Measurements from ENCODE around the gene TBC1D14.

The TBC1D14 gene, protein sequence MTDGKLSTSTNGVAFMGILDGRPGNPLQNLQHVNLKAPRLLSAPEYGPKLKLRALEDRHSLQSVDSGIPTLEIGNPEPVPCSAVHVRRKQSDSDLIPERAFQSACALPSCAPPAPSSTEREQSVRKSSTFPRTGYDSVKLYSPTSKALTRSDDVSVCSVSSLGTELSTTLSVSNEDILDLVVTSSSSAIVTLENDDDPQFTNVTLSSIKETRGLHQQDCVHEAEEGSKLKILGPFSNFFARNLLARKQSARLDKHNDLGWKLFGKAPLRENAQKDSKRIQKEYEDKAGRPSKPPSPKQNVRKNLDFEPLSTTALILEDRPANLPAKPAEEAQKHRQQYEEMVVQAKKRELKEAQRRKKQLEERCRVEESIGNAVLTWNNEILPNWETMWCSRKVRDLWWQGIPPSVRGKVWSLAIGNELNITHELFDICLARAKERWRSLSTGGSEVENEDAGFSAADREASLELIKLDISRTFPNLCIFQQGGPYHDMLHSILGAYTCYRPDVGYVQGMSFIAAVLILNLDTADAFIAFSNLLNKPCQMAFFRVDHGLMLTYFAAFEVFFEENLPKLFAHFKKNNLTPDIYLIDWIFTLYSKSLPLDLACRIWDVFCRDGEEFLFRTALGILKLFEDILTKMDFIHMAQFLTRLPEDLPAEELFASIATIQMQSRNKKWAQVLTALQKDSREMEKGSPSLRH

DNA sequence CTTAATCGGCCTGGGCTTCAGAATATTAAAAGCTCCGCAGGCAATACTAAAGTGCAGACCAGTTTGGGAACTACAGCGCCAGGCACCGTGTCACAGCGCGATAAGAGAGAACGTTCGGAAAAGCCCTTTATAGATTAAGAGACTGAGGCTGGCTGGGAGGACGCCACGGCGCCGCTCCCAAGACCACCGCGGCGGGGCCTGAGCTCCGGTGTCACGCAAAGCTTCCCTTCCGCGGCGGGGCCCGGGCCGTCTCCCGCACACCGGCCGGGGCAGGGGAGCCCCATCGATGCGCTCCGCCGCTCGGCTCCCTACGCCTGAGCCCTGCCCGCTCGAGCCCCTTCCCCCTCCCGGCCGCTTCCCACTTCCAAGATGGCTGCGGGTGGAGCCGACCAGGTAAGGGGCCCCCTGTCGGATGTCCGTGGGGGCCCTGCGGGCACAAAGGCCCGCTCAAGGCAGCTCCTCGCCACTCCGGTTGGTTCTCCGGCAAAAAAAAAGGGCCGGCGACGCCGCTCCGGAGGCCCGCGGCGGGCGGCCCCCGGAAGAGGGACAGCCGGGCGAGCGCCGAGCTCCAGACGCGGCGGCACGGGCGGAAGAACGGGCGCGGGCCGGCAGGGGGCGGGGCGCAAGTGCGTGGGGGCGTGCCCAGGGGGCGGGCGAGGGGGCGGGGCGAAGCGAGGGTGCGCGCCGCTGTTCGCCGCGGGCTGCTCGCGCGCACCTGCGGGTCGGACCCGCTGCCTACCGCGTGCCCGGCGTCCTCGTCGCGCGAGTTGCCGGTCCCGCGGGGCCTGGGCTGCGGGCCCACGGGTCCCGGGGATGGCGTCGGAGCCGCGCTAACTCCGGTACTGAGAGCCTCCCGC is at the start of gene TBC1D14:
Gene TBC1D14, plus strand, starts transcription at position 714 of the 857 bp plus-strand sequence. CDS start 13,564 bp downstream, outside the sequence.
- peak; percentile 72 for DNase-seq (ENCODE audit: low spot score)

DNA sequence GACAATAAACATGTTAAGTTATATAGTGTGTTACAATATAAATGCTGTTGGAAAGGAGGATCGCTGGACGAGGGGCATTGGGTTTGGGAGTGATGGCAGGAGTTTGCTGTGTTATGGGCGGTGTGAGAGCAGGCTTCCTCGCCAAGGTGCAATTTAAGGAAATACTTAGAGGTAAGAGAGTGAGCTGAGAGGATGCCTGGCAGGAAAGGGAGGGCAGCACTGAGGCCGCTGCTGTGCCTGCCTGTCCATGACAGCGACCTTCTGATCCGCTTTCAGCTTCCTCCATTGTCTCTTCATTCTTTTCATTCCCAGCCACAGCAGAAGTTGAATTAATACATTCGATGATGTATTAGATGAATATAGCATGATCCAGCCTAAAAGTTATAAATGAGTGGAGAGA is 41.2 kb upstream of the TBC1D14 start:
- no peak for DNase-seq (ENCODE audit: low spot score)

DNA sequence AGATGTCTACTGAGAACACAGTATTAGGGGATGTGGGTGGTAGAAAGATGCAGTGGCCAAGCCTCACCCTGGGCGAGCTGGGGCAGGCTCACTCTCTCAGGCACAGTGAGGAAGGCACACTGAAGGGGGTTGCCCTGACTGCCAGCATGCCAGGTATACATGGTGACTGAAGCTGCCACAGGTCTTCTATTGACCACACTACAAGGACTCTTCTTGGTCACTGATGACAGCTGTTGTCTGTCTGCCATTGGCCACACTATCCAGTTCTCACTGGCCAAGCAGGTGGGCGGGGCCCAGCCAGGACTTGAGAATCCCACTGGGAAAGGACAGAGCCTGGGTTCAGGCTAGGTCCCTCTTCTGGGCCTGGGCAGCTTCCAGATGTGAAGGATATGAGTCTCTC is 39.7 kb upstream of the TBC1D14 start:
- DNase-seq (ENCODE audit: low spot score), result no peak

DNA sequence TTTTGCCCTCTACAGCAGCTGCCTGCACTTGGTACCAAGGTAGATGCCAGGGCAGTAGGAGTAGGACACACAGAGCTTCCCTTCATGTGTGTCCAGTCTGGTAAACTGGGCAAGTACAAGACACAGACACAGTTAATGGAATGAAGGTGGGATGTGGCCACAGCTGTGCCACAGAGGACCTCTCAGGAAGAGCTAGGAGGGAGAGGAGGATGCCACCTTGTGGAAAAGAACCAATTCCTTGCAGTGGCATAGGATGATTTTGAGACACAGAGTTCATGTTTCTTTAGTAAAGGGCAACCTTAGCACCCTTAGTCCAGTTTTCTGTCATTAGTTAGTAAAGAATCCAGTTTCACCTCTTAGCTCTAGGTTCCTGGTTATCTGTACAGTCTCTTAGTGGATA is 36.3 kb upstream of the TBC1D14 start:
- peak; percentile 9 for DNase-seq (ENCODE audit: low spot score)

DNA sequence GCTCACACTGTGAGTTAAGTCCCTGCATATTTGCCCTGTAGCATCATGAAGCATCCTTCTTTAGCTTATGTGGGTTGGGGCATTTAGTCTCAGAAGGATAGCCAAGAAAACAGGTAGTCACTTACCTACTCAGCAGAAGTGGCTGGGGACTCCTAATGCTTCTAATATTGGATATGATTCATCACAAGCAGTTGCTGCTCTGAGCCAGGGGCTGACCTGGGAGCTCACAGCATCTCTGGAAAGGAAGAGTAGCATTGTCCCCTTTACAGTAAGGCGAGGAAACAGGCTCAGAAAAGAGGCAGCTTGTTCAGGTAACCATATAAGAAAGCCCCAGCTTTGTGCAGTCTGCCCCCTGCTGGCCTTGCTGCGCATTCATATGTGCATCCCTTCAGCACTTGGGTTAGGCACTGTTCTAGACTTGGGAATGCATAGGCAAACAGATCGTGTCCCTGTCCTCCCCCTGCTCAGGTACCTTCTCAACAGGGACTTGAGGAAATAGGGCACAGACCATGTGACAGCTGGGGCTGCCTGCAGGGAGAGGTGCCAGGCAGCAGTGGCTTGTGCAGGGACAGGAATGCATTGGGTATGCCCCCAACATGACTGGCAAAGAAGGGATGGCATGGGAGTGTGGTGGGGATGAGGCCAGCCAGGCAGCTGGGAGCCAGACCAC is 35.7 kb upstream of the TBC1D14 start:
- DNase-seq (ENCODE audit: low spot score), result peak; percentile 62

DNA sequence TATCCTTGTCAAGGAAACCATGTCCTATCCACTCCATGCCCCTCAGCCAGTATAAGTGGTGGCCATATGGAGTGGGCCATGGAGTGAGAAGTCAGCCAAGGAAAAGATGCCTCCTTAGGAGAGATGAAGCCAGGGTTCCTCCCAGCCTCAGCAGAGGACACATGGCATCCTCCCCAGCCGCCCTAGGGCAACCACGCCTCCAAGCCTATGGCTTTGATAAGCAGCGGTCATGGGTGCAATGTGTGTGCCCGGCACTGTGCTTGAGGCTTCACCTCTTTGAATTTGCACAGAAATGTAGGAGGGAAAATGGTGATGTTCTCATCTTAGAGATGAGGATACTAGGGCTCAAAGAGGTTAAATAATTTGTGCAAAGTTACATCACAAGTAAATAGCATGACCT is 34.6 kb upstream of the TBC1D14 start:
- no peak for DNase-seq (ENCODE audit: low spot score)

DNA sequence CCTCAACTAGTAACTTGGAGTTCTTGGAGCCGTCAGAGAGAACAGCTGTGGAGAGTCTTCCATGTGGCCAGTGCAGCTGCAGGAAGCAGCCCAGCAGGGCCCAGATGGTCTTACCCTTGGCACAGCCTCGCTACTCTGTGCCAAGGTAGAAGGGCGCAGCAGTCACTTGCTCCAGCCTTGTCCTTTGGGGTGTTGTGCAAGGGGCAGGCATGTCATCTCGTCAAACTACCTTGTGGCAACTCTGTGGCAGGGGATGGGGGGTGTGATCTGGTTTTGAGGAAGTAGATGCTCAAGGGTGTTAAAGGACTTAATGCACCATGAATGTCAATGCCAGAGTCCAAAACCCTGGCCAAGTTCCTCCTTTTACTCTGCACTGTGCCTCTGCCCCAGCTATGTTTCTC is 34.2 kb upstream of the TBC1D14 start:
- DNase-seq (ENCODE audit: low spot score), result no peak

DNA sequence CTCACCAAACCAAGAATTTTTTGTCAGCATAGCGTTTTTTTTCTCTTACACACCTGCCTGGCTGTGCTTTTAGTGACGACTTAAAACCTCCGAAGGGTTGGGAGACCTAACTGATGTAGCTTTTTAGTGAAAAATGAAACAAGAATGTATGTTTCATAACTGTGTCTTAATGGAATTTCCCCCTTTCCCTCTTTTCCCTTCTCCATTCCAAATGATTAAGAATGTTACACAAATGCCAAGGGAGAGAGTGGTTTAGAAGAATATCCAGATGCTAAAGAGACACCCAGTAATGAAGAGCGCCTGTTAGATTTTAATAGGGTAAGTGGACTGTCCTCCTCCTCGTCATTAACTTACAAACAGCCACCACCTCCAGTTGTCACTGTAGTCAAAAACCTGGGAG is 33.2 kb upstream of the TBC1D14 start:
- DNase-seq (ENCODE audit: low spot score), result no peak

DNA sequence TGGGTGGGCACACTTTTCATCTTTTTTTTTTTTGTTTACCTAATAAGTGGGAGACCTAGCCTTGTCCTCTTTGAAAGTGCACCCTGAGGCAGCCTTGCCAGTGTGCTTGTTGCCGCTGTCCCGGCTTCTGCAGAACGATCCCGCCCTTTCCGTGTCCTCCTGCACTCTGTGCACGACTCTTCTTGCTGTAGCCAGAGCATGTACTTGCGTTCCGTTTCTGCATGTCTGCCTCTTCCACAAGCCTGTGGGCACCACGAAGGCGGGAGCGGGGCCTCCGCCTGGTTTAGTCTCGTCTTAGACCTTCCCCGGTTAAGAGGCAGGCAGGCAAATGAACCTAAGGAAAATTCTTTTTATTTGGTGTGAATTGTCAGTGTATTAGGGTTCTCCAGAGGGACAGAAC is 32.6 kb upstream of the TBC1D14 start:
- no peak for DNase-seq (ENCODE audit: low spot score)

DNA sequence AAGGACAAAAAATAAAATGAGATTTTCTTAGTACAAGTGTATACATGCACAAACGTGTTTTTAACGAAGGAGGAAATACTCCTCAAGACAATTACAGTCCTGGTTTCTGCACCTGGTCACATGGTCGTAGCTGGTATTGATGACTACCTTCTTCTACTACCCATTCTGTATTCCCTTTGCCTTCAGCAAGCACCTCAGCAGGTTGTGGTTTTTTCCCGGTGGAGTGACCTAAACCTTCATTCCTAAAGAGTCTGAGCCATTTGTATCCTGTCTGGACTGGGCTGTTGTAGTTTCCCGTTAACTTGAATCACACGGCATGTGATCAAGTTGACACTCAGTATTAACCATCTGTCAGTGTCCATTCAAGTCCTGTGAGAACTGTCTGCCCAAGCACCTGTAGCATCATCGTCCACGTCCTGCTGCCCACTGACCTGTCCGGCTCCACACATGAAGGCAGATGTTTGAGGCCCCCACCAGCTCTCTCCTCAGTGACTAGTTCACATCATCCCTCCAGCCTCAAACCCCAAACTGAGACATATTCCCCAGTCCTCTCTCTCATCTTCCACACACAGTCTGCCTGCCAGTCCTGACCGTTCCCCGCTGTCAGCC is 31.1 kb upstream of the TBC1D14 start:
- DNase-seq (ENCODE audit: low spot score), result no peak

DNA sequence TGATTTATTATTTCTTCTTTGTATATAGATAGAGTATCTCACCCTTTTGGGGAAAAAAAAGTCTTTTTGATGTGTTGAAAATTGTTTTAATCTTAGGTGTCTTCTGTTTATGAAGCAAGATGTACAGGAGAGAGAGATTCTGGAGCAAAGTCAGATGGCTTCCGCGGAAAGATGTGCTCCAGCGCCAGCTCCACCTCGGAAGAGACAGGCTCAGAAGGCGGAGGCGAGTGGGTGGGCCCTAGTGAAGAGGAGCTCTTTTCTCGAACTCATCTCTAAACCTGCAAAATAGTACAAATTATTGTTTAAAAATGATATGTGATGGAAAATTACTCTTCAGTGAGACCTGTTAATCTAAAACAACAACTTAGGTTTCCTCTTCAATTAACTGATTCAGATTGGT is 28.9 kb upstream of the TBC1D14 start:
- DNase-seq (ENCODE audit: low spot score), result no peak

DNA sequence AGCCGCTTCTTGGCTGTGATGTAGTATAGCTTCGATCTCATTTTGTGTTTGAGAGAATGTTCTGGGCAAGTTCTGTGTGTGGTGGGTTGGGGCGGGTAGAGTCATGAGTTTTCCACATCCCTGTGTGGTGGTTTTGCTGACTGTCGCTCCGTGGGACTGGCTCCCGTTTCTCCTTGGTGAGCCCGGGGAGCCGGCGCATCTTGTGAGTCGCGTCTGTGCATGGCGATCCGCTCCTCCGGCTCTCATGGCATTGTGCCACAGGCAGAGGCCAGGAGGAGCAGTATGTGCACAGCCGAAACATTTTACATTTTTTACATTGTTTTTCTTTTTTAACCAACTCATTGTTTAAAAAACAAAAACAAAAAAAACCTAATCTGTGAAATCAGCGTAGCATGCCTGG is 27.7 kb upstream of the TBC1D14 start:
- DNase-seq (ENCODE audit: low spot score), result no peak

DNA sequence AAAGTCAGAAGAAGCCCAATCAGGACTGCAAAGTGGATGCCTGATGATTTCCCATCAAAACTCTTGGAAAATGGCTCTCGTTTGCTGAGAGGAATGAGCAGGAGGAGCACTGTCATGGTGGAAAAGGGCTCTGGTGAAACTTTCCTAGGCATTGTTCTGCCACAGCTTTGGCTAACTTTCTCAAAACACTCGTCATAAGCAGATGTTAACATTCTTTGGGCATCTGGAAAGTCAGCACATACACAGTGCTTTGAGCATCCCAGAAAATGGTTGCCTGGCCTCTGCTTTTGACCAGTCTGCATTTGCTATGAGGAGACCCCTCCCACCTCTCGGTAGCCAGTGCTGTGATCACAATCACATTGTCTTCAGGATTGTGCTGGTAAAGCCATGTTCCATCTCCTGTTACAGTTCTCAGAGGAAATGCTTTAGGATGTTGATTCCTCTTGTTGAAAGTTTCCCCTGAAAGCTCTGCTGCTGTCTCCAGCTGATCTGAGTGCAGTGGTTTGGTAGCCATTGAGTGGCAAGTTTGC is 25.2 kb upstream of the TBC1D14 start:
- DNase-seq (ENCODE audit: low spot score), result no peak

DNA sequence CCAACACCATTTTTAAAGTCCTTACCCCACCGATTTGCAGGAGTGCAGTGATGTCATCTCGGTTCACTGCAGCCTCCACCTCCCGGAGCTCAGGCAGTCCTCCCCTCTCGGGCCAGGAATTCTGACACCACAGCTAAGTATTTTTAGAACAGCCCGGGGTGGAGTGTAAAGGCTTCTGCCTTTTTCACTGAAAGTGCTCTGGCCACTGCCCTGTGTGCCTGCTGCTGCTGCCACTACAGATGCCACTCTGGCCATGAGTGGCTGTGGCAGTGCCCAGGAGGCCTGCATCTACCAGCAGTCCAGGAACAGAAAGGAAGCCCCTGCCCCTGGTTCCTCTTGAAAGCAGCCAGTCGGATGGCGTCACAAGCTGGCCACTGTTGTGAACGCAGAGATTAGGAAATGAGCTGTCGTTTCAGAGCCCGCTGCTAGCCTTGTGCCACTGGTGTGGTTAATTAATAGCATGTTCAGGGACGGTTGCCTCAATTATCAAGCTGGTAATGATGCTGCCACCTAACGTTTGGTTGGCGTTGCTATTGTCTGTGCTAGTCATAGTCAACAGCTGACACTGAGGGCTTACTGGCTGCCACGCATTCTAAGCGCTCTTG is 23.6 kb upstream of the TBC1D14 start:
- peak; percentile 69 for DNase-seq (ENCODE audit: low spot score)

DNA sequence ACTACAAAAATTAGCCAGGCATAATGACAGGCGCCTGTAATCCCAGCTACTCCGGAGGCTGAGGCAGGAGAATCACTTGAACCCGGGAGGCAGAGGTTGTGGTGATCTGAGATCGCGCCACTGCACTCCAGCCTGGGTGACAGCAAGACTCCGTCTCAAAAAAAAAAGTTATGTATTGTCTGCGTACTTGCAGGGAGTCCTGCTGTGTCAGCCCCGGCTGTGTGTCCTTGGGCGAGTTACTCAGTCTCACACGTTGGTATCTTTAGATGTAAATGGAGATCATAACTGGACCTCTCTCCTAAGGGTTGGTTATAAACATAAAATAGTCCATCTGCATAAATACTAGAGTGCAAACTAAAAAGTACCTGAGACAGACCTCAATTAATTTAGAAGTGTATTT is 22.7 kb upstream of the TBC1D14 start:
- no peak for DNase-seq (ENCODE audit: low spot score)

DNA sequence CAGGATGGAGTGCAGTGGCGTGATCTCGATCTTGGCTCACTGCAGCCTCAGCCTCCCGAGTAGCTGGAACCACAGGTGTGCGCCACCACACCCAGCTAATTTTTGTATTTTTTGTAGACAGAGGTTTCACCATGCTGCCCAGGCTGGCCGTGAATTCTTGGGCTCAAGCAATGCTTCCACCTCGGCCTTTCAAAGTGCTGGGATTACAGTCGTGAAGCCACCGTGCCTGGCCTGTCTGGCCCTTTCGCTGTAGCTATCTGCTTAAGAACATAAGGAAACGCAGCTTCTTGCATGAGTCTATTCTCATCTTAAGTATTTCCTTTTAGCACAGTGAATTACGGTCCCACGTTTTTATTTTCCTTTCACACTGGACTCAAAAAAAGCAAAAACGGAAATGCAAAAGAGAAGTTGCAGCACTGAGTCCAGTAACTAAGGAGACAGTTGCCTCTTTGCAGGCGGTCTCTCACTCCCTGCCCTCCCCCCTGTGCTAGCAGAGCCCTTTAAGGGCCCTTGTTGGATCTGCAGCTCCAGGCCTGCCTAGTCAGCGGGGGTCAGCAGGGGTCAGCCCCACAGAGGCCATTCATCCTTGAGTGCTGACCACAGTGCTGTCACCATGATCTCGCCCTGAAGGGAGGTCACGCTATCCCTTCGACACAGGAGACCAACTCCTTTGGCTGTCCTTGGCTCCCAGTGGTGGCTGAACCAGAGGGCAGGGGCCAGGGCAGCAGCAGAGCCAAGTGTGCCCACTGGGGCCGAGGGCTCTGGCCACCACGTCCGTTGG is 21.8 kb upstream of the TBC1D14 start:
- DNase-seq (ENCODE audit: low spot score), result no peak

DNA sequence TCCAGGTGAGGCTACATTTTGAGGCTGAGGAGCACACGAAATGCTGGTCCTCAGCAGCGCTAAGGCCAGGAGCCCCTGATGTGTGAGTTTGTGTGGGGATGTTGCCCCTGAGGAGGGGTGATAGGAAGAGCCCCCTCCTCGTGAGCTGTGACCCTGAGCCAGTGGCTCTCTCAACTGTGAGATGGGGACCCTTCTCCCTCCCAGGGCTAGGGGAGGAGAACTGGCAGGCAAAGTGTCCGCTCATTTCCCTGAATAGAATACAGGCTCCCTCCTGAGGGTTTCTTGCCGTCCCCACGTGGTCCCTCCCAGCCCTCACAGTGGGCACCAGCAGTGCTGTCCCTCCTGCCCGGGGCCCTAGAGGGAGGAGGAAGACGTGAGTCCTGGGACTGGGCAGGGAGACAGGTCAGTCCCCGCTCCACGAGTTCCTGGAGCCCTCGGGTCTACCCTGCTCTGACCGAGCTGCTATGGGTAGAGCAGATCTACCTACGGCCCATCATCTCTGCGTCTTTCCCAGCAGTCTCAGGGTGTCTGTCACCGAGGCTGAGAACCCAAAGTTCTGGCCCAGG is 21.0 kb upstream of the TBC1D14 start:
- no peak for DNase-seq (ENCODE audit: low spot score)

DNA sequence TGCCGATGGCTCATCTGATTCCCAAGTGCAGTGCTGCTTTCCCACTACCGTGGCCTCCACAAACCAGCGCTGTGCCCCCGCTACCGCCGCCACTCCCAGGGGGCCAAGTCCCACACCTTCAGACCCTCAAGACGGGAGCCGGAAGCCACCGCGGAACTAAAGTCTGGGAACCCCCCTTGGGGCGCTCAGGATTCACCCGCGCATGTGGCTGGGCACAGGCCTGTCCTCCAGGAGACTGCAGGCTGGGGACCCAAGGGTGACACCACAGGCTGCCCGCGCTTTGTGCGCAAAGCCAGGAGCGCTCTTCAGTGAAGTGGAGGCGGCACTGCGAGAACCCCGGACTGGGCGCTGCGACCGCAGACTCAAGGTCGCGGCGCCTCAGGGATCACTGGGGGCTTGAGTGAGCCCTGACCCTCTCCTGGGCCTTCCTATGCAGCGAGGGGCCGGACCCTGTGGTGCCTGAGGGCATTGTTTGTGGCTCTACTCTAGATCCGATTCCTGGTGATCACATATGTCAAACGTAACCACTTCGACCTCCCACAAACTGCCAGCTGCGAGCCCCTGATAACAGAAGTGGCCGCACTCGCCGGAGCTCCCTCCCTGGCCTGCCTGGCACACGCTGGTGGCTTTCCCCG is 20.4 kb upstream of the TBC1D14 start:
- DNase-seq (ENCODE audit: low spot score), result no peak

DNA sequence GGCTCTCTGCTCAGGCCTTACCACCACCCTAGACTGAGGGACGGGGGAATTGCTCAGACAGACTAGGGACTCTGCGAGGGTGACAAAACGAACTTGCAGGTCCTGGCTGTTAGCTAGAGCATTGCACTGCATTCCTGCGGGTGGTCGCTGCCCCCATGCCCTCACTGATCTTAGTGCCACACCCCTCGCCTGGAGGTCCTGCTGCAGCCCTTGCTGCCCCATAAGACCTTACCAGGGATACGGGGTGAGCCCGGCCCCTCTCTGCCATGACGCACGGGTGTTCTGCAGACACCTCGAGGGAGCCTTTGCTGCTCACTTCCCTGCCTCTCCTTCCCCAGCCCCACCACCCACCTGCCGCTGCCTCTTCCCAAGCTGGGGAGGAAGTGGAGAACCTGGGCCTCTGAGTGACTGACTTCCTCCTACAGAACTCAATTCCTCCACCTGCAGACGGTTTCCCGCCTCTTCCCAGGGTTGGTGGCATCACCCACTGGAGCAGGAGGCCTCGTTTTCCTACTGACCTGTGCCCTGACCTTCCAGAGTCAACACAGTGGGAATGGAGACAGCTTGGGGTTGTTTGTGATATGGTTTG is 19.8 kb upstream of the TBC1D14 start:
- DNase-seq (ENCODE audit: low spot score), result no peak

Data from SW480 (cell line).